ENCODE data around the gene NUDT5. TPM values are rescaled to one million over a fixed set of nuclear protein-coding genes. Genes with fewer than 3 reads are reported as not detected.

The NUDT5 gene
- total RNA-seq, 4 donors from 2014 or later = 30.7 to 79.3 (median 42.3) TPM

DNA sequence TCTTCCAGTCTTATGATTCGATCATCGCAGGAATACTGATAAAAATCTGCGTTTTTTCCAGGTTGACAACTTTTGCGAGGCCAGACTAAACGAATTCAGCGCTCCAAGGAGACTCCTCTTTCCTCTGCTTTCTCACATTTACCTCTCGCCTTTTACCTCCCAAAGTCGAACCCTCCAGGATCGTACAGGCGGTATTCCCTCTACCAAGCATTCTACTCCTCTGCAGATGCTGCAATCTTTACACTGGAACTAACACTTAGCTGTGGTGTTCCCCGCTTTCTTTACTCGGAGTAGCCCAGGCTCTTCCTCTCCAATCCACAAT lies 449 bp downstream of the NUDT5 start:
- WGBS, 2 donors = 1 to 2% methylated on average over 12 of the region's 12 CpGs
- H3K4me3 ChIP-seq = peak overlapping the region; percentile 56 to 95 (median 80)
- peaks cover 21 to 62% (median 28%) of the 10 kb centered on the region in 3 donors for H3K4me1 ChIP-seq
- intact Hi-C loops (cut with DNase I) = no loop called here
- H3K36me3 ChIP-seq = peaks cover 0 to 39% (median 0%) of the 10 kb centered on the region in 3 donors
- H3K27me3 ChIP-seq = no peaks in the 10 kb centered on the region
- H3K9me3 ChIP-seq = no peaks in the 10 kb centered on the region
- no peak for DNase-seq
- TF ChIP-seq POLR2A (IDR thresholded peaks at IDR 0.05) = no peak
- no peak for TF ChIP-seq CTCF (IDR thresholded peaks at IDR 0.05)
- H3K27ac ChIP-seq = peak overlapping the region; percentile 76 to 96 (median 90)

GRCh38 chr10:12194752-12195271 lies 879 bp downstream of the NUDT5 start:
- Histone ChIP-seq H3K27me3 (no peaks in the 10 kb centered on the region), H3K4me1 (peaks cover 21 to 62% (median 28%) of the 10 kb centered on the region in 3 donors), H3K9me3 (no peaks in the 10 kb centered on the region), H3K36me3 (peaks cover 0 to 35% (median 0%) of the 10 kb centered on the region in 3 donors), H3K27ac (peak overlapping the region; percentile 76 to 96 (median 90)), H3K4me3 (peak overlapping the region; percentile 56 to 95 (median 80))
- intact Hi-C loops (cut with DNase I) = no loop called here
- no peak for DNase-seq
- TF ChIP-seq POLR2A (IDR thresholded peaks at IDR 0.05) (no peak), CTCF (IDR thresholded peaks at IDR 0.05) (no peak)
- 3 to 7% methylated on average over 27 of the region's 27 CpGs for WGBS, 2 donors

DNA sequence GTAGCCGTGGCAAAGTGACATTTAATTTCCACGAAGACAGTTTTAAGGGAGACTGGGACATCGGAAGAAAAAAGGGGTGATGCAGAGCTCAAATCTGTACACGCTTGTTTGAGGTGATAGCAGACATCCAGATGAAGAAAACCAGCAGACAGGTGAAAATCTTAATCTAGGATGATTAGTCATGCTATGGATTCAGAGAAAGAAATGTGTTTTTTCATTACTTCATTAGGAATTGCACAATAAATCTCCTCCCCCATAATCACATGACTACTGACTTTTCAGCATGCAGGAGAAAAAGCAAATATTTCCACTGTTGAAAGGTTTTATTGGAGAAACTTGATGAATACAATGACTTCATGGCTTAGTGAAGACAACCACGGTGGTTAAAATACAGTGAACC lies 2.5 kb downstream of the NUDT5 start:
- TF ChIP-seq CTCF (IDR thresholded peaks at IDR 0.05) (no peak), POLR2A (IDR thresholded peaks at IDR 0.05) (no peak)
- intact Hi-C loops (cut with DNase I) = no loop called here
- Histone ChIP-seq H3K36me3 (peaks cover 0 to 21% (median 0%) of the 10 kb centered on the region in 3 donors), H3K27ac (peak overlapping the region in 2 of 4 donors; percentile 7 to 40), H3K27me3 (no peaks in the 10 kb centered on the region), H3K4me1 (peaks cover 21 to 58% (median 25%) of the 10 kb centered on the region in 3 donors), H3K9me3 (no peaks in the 10 kb centered on the region), H3K4me3 (no peak overlapping the region)
- DNase-seq = no peak
- 62 to 73% methylated on average over 5 of the region's 5 CpGs for WGBS, 2 donors

GRCh38 chr10:12191715-12192114 lies 4.0 kb downstream of the NUDT5 start:
- 39 to 63% methylated on average over 3 of the region's 3 CpGs for WGBS, 2 donors
- H3K4me3 ChIP-seq = no peak overlapping the region
- no peak overlapping the region for H3K27ac ChIP-seq
- DNase-seq = no peak
- no peaks in the 10 kb centered on the region for H3K9me3 ChIP-seq
- no peak for TF ChIP-seq CTCF (IDR thresholded peaks at IDR 0.05)
- no peak for TF ChIP-seq POLR2A (IDR thresholded peaks at IDR 0.05)
- peaks cover 12 to 43% (median 13%) of the 10 kb centered on the region in 3 donors for H3K4me1 ChIP-seq
- intact Hi-C loops (cut with DNase I) = no loop called here
- H3K27me3 ChIP-seq = no peaks in the 10 kb centered on the region
- H3K36me3 ChIP-seq = peaks cover 0 to 33% (median 7%) of the 10 kb centered on the region in 3 donors

GRCh38 chr10:12189426-12189825 lies 6.3 kb downstream of the NUDT5 start:
- H3K4me1 ChIP-seq = peaks cover 7 to 31% (median 11%) of the 10 kb centered on the region in 3 donors
- DNase-seq = no peak
- no peaks in the 10 kb centered on the region for H3K27me3 ChIP-seq
- TF ChIP-seq POLR2A (IDR thresholded peaks at IDR 0.05) (no peak), CTCF (IDR thresholded peaks at IDR 0.05) (no peak)
- no peak overlapping the region for H3K4me3 ChIP-seq
- 96 to 97% methylated on average over 10 of the region's 10 CpGs for WGBS, 2 donors
- H3K27ac ChIP-seq = no peak overlapping the region
- peaks cover 0 to 56% (median 11%) of the 10 kb centered on the region in 3 donors for H3K36me3 ChIP-seq
- intact Hi-C loops (cut with DNase I) = no loop called here
- H3K9me3 ChIP-seq = no peaks in the 10 kb centered on the region
